ENCODE measurements around the gene PRM1. TPM values are rescaled to one million over a fixed set of nuclear protein-coding genes. Genes with fewer than 3 reads are reported as not detected.

The PRM1 gene
- total and polyA plus RNA-seq, 2 of the 13 experiments (the other 11 are each of a cell fraction or from before 2014, with no cell fraction given), result not detected

DNA sequence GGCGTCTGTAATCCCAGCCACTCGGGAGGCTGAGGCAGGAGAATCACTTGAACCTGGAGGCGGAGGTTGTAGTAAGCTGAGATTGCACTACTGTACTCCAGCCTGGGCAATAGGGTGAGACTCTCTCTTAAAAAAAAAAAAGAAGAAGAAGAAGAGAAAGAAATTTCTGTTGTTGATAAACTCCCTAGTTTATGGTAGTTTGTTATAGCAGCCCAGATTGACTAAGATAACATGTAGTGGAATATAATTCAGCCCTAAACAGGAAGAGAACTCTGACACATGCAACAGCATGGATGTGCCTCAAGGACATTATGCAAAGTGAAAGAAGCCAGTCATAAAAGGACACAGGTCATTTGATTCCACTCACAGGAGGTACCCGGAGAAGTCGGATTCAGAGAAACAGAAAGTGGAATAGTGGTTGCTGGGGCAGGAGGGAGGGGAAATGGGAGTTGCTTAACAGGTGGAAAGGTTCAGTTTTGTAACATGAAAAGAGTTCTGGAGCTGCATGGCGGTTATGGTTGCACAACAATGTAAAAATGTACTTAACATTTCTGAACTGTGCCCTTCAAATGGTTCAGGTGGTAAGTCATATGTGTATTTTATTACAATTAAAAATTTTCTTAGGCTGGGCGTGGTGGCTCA lies 26.0 kb upstream of the PRM1 start (continued):
- TF ChIP-seq MXD4 (CRISPR knock-in tag; IDR thresholded peaks at IDR 0.05) (no peak), ZFAT (CRISPR knock-in tag; conservative IDR thresholded peaks at IDR 0.05) (no peak), NCOR1 (IDR thresholded peaks at IDR 0.05; ENCODE audit: borderline replicate concordance, low read length) (peak; percentile 94), KDM6A (CRISPR knock-in tag; IDR thresholded peaks at IDR 0.05; ENCODE audit: low read depth) (peak; percentile 57; the same call in 1 of the 2 replicates), NKX3-1 (CRISPR knock-in tag; IDR thresholded peaks at IDR 0.05) (no peak), ZNF644 (CRISPR knock-in tag; IDR thresholded peaks at IDR 0.05; ENCODE audit: low read depth) (no peak; the same call in 1 of the 2 replicates), GLI4 (CRISPR knock-in tag; IDR thresholded peaks at IDR 0.05; ENCODE audit: borderline replicate concordance) (no peak), ZNF703 (CRISPR knock-in tag; IDR thresholded peaks at IDR 0.05; ENCODE audit: borderline replicate concordance) (no peak), NFATC3 (CRISPR knock-in tag; IDR thresholded peaks at IDR 0.05) (no peak), SMYD3 (CRISPR knock-in tag; IDR thresholded peaks at IDR 0.05) (0 out of 2 replicates have a peak, but pooled peaks have one; percentile 47), ZNF234 (CRISPR knock-in tag; conservative IDR thresholded peaks at IDR 0.05) (no peak; the same call in 1 of the 2 replicates), NCOA5 (CRISPR knock-in tag; IDR thresholded peaks at IDR 0.05) (no peak), AGO1 (IDR thresholded peaks at IDR 0.05; ENCODE audit: low read depth, low read length, poor library complexity, severe bottlenecking) (no peak), MEIS1 (CRISPR knock-in tag; IDR thresholded peaks at IDR 0.05; ENCODE audit: borderline replicate concordance) (no peak), EP300 (IDR thresholded peaks at IDR 0.05; ENCODE audit: low read depth in 2 of 2, low read length in 2 of 2) (peak; percentile 94), EP300 (CRISPR knock-in tag; IDR thresholded peaks at IDR 0.05; ENCODE audit: borderline replicate concordance) (peak; percentile 36; the same call in 1 of the 2 replicates), ZNF678 (CRISPR knock-in tag; IDR thresholded peaks at IDR 0.05) (no peak)
- TF ChIP-seq, protein P1, sequence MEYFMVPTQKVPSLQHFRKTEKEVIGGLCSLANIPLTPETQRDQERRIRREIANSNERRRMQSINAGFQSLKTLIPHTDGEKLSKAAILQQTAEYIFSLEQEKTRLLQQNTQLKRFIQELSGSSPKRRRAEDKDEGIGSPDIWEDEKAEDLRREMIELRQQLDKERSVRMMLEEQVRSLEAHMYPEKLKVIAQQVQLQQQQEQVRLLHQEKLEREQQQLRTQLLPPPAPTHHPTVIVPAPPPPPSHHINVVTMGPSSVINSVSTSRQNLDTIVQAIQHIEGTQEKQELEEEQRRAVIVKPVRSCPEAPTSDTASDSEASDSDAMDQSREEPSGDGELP (IDR thresholded peaks at IDR 0.05; ENCODE audit: borderline replicate concordance, low read depth), result peak; percentile 85
- TF ChIP-seq, protein P2, sequence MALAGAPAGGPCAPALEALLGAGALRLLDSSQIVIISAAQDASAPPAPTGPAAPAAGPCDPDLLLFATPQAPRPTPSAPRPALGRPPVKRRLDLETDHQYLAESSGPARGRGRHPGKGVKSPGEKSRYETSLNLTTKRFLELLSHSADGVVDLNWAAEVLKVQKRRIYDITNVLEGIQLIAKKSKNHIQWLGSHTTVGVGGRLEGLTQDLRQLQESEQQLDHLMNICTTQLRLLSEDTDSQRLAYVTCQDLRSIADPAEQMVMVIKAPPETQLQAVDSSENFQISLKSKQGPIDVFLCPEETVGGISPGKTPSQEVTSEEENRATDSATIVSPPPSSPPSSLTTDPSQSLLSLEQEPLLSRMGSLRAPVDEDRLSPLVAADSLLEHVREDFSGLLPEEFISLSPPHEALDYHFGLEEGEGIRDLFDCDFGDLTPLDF (CRISPR knock-in tag; IDR thresholded peaks at IDR 0.05), result no peak
- TF ChIP-seq, protein P3, sequence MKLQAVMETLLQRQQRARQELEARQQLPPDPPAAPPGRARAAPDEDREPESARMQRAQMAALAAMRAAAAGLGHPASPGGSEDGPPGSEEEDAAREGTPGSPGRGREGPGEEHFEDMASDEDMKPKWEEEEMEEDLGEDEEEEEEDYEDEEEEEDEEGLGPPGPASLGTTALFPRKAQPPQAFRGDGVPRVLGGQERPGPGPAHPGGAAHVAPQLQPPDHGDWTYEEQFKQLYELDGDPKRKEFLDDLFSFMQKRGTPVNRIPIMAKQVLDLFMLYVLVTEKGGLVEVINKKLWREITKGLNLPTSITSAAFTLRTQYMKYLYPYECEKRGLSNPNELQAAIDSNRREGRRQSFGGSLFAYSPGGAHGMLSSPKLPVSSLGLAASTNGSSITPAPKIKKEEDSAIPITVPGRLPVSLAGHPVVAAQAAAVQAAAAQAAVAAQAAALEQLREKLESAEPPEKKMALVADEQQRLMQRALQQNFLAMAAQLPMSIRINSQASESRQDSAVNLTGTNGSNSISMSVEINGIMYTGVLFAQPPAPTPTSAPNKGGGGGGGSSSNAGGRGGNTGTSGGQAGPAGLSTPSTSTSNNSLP (IDR thresholded peaks at IDR 0.05; ENCODE audit: low read depth, low read length), result peak; percentile 77; the same call in 1 of the 2 replicates
- TF ChIP-seq, protein P4, sequence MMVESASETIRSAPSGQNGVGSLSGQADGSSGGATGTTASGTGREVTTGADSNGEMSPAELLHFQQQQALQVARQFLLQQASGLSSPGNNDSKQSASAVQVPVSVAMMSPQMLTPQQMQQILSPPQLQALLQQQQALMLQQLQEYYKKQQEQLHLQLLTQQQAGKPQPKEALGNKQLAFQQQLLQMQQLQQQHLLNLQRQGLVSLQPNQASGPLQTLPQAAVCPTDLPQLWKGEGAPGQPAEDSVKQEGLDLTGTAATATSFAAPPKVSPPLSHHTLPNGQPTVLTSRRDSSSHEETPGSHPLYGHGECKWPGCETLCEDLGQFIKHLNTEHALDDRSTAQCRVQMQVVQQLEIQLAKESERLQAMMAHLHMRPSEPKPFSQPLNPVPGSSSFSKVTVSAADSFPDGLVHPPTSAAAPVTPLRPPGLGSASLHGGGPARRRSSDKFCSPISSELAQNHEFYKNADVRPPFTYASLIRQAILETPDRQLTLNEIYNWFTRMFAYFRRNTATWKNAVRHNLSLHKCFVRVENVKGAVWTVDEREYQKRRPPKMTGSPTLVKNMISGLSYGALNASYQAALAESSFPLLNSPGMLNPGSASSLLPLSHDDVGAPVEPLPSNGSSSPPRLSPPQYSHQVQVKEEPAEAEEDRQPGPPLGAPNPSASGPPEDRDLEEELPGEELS (CRISPR knock-in tag; IDR thresholded peaks at IDR 0.05), result peak; percentile 89
- TF ChIP-seq, protein P5, sequence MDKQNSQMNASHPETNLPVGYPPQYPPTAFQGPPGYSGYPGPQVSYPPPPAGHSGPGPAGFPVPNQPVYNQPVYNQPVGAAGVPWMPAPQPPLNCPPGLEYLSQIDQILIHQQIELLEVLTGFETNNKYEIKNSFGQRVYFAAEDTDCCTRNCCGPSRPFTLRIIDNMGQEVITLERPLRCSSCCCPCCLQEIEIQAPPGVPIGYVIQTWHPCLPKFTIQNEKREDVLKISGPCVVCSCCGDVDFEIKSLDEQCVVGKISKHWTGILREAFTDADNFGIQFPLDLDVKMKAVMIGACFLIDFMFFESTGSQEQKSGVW (CRISPR knock-in tag; IDR thresholded peaks at IDR 0.05; ENCODE audit: borderline replicate concordance), result no peak
